ENCODE measurements around the gene HYLS1.
A peak's percentile ranks its signal among the peaks of the same experiment; 100 is the strongest.

HYLS1 gene

DNA sequence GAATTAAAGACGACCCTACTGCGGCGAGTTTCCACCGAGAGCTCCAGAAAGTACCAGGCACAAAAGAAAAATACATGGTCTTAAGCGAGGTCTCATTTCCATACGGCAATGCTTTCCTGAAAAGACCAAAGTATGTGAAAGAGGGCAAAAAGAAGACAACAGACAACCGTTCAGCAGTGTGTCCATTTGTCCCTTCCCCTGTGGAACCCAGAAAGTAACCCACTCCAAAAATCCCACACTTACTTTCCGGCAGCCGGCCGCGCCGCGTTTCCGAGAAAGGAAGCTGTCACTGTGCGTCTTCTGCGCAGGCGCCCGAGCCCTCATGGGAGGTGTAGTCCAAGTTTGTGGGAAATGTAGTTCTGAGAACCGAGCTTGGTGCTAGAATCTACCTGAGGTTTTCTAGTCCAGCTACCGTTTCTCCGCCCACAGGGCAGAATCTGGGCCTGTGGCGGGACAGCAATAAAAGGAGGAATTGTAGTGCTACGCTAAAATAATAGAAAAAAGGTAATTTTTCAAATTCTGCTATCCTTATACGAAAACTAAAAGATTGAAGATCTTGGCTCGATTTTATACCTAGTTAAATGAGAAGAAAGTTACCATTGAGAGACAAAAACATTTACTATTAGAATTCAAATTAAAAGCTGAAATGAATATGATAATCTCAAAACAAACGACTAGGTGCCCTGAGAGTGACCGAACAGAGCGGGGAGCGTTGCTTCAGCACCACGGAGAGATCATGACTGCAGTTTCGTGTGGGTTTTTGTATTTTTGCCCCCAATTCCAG lies 15.7 kb downstream of the HYLS1 start, which contains the start of gene PUS3:
PUS3 (minus strand) TSS at position 280 of the 784 bp plus-strand sequence. CDS start 6,922 bp downstream, outside the sequence.
- Histone ChIP-seq H2AFZ (ENCODE audit: low read length) (no peak within 1 kb of the TSS), H3K9me2 (ENCODE audit: low read depth, low read length) (no peaks in the 10 kb centered on the region), H3K27ac (ENCODE audit: low read depth, low read length, poor library complexity, severe bottlenecking) (no peak within 1 kb of the TSS), H3F3A (ENCODE audit: insufficient read depth, low read length) (no peaks in the 10 kb centered on the region), H3K4me3 (ENCODE audit: low read depth, low read length, poor library complexity, severe bottlenecking) (peak within 1 kb of the TSS; percentile 84), H3K4me2 (ENCODE audit: low read length) (peak within 1 kb of the TSS; percentile 76), H3K9me3 (ENCODE audit: low read length) (no peaks in the 10 kb centered on the region), H3K9ac (ENCODE audit: low read length) (peak within 1 kb of the TSS; percentile 79), H3K79me2 (ENCODE audit: insufficient read depth, low read length) (peaks cover 13% of the 10 kb centered on the region; the same call in 1 of the 2 replicates), H3K4me1 (ENCODE audit: insufficient read depth, low read length, severe bottlenecking) (peaks cover 10% of the 10 kb centered on the region), H3K36me3 (ENCODE audit: insufficient read depth, low read length) (peaks cover 20% of the 10 kb centered on the region; the same call in 1 of the 2 replicates), H3K27me3 (ENCODE audit: insufficient read depth, low read length) (no peaks in the 10 kb centered on the region), H4K20me1 (ENCODE audit: insufficient read depth, low read length) (no peaks in the 10 kb centered on the region)
- TF ChIP-seq, protein P1, sequence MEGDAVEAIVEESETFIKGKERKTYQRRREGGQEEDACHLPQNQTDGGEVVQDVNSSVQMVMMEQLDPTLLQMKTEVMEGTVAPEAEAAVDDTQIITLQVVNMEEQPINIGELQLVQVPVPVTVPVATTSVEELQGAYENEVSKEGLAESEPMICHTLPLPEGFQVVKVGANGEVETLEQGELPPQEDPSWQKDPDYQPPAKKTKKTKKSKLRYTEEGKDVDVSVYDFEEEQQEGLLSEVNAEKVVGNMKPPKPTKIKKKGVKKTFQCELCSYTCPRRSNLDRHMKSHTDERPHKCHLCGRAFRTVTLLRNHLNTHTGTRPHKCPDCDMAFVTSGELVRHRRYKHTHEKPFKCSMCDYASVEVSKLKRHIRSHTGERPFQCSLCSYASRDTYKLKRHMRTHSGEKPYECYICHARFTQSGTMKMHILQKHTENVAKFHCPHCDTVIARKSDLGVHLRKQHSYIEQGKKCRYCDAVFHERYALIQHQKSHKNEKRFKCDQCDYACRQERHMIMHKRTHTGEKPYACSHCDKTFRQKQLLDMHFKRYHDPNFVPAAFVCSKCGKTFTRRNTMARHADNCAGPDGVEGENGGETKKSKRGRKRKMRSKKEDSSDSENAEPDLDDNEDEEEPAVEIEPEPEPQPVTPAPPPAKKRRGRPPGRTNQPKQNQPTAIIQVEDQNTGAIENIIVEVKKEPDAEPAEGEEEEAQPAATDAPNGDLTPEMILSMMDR (IDR thresholded peaks at IDR 0.05; ENCODE audit: low read length), result no peak
- no peak for TF ChIP-seq EZH2 (IDR thresholded peaks at IDR 0.05; ENCODE audit: borderline replicate concordance, low read length)

DNA sequence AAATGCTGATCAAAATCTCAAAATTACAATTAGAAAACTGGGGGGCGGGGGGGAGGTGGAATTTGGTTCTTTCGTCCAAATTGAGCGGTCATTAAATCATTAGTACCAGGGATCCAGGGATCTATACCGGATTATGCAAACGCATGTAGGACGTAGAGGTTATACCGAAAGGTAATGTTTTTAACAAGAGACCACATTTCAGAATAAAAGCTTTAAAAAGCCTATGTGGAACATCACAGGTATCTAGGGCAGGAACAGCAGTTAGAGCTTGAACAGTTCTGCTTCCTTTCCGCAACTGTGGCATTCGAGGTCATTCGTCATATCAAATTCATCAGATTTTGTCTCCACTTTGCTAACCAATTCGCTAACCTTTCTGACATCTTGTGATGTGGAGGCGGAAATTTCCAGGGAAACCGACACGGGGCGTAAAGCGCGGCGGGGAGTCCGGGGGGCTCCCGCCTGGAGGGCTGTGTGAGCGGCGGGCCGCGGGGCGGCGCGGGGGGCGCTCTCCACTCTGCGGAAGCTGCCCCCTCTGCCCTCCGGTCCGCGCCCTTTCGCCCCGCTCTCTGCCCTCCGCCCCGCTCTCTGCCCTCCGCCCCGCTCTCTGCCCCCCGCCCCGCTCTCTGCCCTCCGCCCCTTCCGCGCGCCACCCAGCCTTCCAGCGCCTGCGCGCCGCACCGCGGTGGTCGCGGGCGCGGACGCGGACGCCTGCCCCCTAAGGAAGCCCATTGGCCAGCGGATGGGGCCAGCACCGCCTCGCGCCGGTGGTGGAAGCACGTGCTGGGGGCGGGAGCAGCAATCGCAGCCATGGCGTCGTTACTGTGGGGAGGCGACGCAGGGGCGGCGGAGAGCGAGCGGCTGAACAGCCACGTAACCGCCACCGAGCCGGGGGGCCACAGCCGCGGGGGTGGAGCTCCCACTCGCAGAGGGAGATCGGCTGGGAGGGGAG lies 16.5 kb downstream of the HYLS1 start, which contains the start of gene DDX25:
DDX25 (plus strand) TSS at position 798 of the 949 bp plus-strand sequence; CDS start at position 808, 10 bp downstream.
- H3K27me3 ChIP-seq (ENCODE audit: insufficient read depth, low read length), result no peaks in the 10 kb centered on the region
- H4K20me1 ChIP-seq (ENCODE audit: insufficient read depth, low read length), result no peaks in the 10 kb centered on the region
- H3K36me3 ChIP-seq (ENCODE audit: insufficient read depth, low read length), result peaks cover 18% of the 10 kb centered on the region; the same call in 1 of the 2 replicates
- no peaks in the 10 kb centered on the region for H3F3A ChIP-seq (ENCODE audit: insufficient read depth, low read length)
- H3K9ac ChIP-seq (ENCODE audit: low read length), result no peak within 1 kb of the TSS
- TF ChIP-seq EZH2 (IDR thresholded peaks at IDR 0.05; ENCODE audit: borderline replicate concordance, low read length), result no peak
- TF ChIP-seq, protein P1 (IDR thresholded peaks at IDR 0.05; ENCODE audit: low read length), result no peak
- H2AFZ ChIP-seq (ENCODE audit: low read length), result no peak within 1 kb of the TSS
- no peaks in the 10 kb centered on the region for H3K9me3 ChIP-seq (ENCODE audit: low read length)
- H3K79me2 ChIP-seq (ENCODE audit: insufficient read depth, low read length), result peaks cover 13% of the 10 kb centered on the region; the same call in 1 of the 2 replicates
- H3K4me1 ChIP-seq (ENCODE audit: insufficient read depth, low read length, severe bottlenecking), result peaks cover 10% of the 10 kb centered on the region
- no peak within 1 kb of the TSS for H3K4me2 ChIP-seq (ENCODE audit: low read length)
- H3K9me2 ChIP-seq (ENCODE audit: low read depth, low read length), result no peaks in the 10 kb centered on the region
- no peak within 1 kb of the TSS for H3K4me3 ChIP-seq (ENCODE audit: low read depth, low read length, poor library complexity, severe bottlenecking)
- no peak within 1 kb of the TSS for H3K27ac ChIP-seq (ENCODE audit: low read depth, low read length, poor library complexity, severe bottlenecking)

DNA sequence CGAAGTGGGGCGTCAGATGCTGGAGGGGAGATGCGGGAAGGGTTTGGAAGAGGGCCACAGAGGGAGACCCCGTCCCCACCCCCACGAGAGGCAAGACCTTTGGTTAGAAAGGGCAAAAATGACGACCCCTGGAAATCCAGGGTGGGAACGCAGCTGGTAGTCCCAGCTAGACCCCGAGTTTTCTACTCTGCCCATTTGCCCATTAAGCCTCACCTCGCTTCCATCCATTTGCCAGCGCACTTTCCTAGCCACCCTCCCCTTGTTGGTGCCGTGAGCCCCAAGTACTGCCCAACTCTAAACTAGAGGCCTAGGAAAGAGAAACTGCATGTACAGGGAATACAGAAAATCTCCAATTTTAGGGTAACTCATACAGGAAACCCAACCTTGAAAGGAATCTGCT lies 17.2 kb downstream of the HYLS1 start:
- H3K9ac ChIP-seq (ENCODE audit: low read length), result no peak overlapping the region
- TF ChIP-seq, protein P1 (IDR thresholded peaks at IDR 0.05; ENCODE audit: low read length), result no peak
- TF ChIP-seq EZH2 (IDR thresholded peaks at IDR 0.05; ENCODE audit: borderline replicate concordance, low read length), result no peak
- peaks cover 10% of the 10 kb centered on the region for H3K4me1 ChIP-seq (ENCODE audit: insufficient read depth, low read length, severe bottlenecking)
- H3K27me3 ChIP-seq (ENCODE audit: insufficient read depth, low read length), result no peaks in the 10 kb centered on the region
- no peaks in the 10 kb centered on the region for H3F3A ChIP-seq (ENCODE audit: insufficient read depth, low read length)
- H3K4me2 ChIP-seq (ENCODE audit: low read length), result no peak overlapping the region
- no peak overlapping the region for H3K27ac ChIP-seq (ENCODE audit: low read depth, low read length, poor library complexity, severe bottlenecking)
- H3K36me3 ChIP-seq (ENCODE audit: insufficient read depth, low read length), result peaks cover 12% of the 10 kb centered on the region; the same call in 1 of the 2 replicates
- peaks cover 13% of the 10 kb centered on the region; the same call in 1 of the 2 replicates for H3K79me2 ChIP-seq (ENCODE audit: insufficient read depth, low read length)
- H3K9me3 ChIP-seq (ENCODE audit: low read length), result no peaks in the 10 kb centered on the region
- no peaks in the 10 kb centered on the region for H4K20me1 ChIP-seq (ENCODE audit: insufficient read depth, low read length)
- H3K4me3 ChIP-seq (ENCODE audit: low read depth, low read length, poor library complexity, severe bottlenecking), result no peak overlapping the region
- H2AFZ ChIP-seq (ENCODE audit: low read length), result no peak overlapping the region
- no peaks in the 10 kb centered on the region for H3K9me2 ChIP-seq (ENCODE audit: low read depth, low read length)

Measured in OCI-LY1 (cell line).